ENCODE data around the gene GABBR2. TPM values are rescaled to one million over a fixed set of nuclear protein-coding genes. Genes with fewer than 3 reads are reported as not detected.

The GABBR2 gene
- total and polyA plus RNA-seq, 9 of the 15 experiments (the other 6 are each of a cell fraction or from before 2014, with no cell fraction given) = 0.15 to 1.9 (median 0.32) TPM

DNA sequence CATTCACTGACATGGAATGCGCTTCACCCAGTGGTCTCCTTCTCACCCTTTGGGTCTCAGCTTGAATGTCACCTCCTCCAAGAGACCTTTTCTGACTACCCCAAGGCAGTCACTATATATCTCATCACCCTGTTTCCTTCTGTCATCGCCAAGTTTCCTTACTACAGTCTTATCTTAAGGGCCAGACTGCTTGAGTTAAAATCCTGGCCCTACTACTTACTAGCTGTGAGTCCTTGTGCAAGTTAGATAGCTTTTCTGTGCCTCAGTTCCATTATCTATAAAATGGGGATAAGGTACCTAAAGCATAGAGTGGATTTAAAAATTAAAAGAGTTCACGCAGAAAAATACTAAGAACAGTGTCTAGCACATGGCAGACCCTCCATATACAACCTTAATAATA lies 132.4 kb downstream of the GABBR2 start (continued):
- no peak for TF ChIP-seq DEAF1 (CRISPR knock-in tag; IDR thresholded peaks at IDR 0.05)
- 0 out of 2 replicates have a peak, but pooled peaks have one; percentile 52 for TF ChIP-seq GATAD2B (IDR thresholded peaks at IDR 0.05; ENCODE audit: borderline replicate concordance)
- TF ChIP-seq TGIF2 (CRISPR knock-in tag; IDR thresholded peaks at IDR 0.05) = no peak
- 0 out of 2 replicates have a peak, but pooled peaks have one; percentile 4 for TF ChIP-seq ZNF395 (CRISPR knock-in tag; IDR thresholded peaks at IDR 0.05)
- TF ChIP-seq ZNF75A (CRISPR knock-in tag; IDR thresholded peaks at IDR 0.05) = no peak
- TF ChIP-seq NCOA1 (IDR thresholded peaks at IDR 0.05; ENCODE audit: low read depth) = peak; percentile 43; the same call in 1 of the 2 replicates
- no peak for TF ChIP-seq ZNF23 (CRISPR knock-in tag; IDR thresholded peaks at IDR 0.05)
- TF ChIP-seq, protein P1, sequence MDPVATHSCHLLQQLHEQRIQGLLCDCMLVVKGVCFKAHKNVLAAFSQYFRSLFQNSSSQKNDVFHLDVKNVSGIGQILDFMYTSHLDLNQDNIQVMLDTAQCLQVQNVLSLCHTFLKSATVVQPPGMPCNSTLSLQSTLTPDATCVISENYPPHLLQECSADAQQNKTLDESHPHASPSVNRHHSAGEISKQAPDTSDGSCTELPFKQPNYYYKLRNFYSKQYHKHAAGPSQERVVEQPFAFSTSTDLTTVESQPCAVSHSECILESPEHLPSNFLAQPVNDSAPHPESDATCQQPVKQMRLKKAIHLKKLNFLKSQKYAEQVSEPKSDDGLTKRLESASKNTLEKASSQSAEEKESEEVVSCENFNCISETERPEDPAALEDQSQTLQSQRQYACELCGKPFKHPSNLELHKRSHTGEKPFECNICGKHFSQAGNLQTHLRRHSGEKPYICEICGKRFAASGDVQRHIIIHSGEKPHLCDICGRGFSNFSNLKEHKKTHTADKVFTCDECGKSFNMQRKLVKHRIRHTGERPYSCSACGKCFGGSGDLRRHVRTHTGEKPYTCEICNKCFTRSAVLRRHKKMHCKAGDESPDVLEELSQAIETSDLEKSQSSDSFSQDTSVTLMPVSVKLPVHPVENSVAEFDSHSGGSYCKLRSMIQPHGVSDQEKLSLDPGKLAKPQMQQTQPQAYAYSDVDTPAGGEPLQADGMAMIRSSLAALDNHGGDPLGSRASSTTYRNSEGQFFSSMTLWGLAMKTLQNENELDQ (CRISPR knock-in tag; IDR thresholded peaks at IDR 0.05; ENCODE audit: borderline replicate concordance) = no peak
- no peak for TF ChIP-seq ARID2 (IDR thresholded peaks at IDR 0.05)
- TF ChIP-seq RFX7 (CRISPR knock-in tag; IDR thresholded peaks at IDR 0.05) = no peak
- TF ChIP-seq ZNF140 (CRISPR knock-in tag; IDR thresholded peaks at IDR 0.05) = no peak
- TF ChIP-seq, protein P2, sequence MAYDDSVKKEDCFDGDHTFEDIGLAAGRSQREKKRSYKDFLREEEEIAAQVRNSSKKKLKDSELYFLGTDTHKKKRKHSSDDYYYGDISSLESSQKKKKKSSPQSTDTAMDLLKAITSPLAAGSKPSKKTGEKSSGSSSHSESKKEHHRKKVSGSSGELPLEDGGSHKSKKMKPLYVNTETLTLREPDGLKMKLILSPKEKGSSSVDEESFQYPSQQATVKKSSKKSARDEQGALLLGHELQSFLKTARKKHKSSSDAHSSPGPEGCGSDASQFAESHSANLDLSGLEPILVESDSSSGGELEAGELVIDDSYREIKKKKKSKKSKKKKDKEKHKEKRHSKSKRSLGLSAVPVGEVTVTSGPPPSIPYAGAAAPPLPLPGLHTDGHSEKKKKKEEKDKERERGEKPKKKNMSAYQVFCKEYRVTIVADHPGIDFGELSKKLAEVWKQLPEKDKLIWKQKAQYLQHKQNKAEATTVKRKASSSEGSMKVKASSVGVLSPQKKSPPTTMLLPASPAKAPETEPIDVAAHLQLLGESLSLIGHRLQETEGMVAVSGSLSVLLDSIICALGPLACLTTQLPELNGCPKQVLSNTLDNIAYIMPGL (CRISPR knock-in tag; IDR thresholded peaks at IDR 0.05) = no peak
- no peak for TF ChIP-seq ZNF3 (CRISPR knock-in tag; IDR thresholded peaks at IDR 0.05)
- TF ChIP-seq, protein P3, sequence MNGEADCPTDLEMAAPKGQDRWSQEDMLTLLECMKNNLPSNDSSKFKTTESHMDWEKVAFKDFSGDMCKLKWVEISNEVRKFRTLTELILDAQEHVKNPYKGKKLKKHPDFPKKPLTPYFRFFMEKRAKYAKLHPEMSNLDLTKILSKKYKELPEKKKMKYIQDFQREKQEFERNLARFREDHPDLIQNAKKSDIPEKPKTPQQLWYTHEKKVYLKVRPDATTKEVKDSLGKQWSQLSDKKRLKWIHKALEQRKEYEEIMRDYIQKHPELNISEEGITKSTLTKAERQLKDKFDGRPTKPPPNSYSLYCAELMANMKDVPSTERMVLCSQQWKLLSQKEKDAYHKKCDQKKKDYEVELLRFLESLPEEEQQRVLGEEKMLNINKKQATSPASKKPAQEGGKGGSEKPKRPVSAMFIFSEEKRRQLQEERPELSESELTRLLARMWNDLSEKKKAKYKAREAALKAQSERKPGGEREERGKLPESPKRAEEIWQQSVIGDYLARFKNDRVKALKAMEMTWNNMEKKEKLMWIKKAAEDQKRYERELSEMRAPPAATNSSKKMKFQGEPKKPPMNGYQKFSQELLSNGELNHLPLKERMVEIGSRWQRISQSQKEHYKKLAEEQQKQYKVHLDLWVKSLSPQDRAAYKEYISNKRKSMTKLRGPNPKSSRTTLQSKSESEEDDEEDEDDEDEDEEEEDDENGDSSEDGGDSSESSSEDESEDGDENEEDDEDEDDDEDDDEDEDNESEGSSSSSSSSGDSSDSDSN (IDR thresholded peaks at IDR 0.05; ENCODE audit: borderline replicate concordance in 1 of 2, low read depth in 2 of 2, low read length in 2 of 2) = no peak
- TF ChIP-seq, protein P4, sequence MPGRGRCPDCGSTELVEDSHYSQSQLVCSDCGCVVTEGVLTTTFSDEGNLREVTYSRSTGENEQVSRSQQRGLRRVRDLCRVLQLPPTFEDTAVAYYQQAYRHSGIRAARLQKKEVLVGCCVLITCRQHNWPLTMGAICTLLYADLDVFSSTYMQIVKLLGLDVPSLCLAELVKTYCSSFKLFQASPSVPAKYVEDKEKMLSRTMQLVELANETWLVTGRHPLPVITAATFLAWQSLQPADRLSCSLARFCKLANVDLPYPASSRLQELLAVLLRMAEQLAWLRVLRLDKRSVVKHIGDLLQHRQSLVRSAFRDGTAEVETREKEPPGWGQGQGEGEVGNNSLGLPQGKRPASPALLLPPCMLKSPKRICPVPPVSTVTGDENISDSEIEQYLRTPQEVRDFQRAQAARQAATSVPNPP (IDR thresholded peaks at IDR 0.05; ENCODE audit: borderline replicate concordance, insufficient read depth, insufficient read length) = no peak
- no peak for TF ChIP-seq CHD1 (IDR thresholded peaks at IDR 0.05; ENCODE audit: low read length)
- no peak for TF ChIP-seq ZNF347 (CRISPR knock-in tag; IDR thresholded peaks at IDR 0.05; ENCODE audit: low read depth)
- no peak for TF ChIP-seq ILK (tag; IDR thresholded peaks at IDR 0.05; ENCODE audit: borderline replicate concordance, low read depth)

Data from K562 (cell line).